ENCODE measurements around the gene KCTD3.

The KCTD3 gene

DNA sequence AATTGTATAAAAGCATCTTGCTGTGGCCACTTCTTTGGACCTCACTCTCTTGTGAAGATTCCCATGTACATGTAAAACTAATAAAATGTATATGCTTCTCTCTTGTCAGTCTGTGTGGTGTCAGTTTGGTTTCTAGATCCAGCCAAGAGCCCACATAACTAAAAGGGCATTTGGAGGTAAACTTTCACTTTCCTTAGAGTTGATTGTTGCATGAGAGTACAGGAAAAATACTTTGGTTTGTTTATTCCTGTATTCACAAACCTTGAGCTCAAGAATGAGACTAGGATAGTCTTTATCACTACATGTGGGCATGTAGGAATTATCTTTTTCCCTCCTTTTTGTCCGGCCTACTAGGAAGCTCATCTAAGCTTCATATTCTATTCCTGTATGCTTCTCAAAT lies 50.9 kb downstream of the KCTD3 start:
- TF ChIP-seq, protein P1, sequence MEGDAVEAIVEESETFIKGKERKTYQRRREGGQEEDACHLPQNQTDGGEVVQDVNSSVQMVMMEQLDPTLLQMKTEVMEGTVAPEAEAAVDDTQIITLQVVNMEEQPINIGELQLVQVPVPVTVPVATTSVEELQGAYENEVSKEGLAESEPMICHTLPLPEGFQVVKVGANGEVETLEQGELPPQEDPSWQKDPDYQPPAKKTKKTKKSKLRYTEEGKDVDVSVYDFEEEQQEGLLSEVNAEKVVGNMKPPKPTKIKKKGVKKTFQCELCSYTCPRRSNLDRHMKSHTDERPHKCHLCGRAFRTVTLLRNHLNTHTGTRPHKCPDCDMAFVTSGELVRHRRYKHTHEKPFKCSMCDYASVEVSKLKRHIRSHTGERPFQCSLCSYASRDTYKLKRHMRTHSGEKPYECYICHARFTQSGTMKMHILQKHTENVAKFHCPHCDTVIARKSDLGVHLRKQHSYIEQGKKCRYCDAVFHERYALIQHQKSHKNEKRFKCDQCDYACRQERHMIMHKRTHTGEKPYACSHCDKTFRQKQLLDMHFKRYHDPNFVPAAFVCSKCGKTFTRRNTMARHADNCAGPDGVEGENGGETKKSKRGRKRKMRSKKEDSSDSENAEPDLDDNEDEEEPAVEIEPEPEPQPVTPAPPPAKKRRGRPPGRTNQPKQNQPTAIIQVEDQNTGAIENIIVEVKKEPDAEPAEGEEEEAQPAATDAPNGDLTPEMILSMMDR (conservative IDR thresholded peaks at IDR 0.05) = no peak
- no peak for TF ChIP-seq ZFX (IDR thresholded peaks at IDR 0.05)
- H3K27ac ChIP-seq = no peak overlapping the region

DNA sequence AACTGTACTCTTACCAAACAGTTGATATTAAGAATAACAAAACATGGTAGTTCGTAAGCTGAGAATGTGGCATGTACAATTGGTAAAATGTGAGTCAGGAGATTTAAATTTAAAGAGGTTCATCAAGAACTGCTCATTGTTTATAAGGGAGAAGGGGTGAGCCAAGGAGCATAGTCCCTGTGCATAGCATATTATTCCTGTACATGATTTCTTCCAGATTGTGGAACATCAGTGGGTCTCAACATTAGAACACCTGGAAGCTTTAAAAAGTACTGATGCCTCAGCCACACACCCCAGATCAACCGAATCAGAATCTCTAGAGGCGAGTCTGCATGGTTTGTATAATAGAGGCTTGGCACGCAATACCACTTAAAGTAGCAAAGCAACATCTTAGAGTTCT lies 56.1 kb downstream of the KCTD3 start:
- no peak overlapping the region for H3K27ac ChIP-seq
- TF ChIP-seq, protein P1 (conservative IDR thresholded peaks at IDR 0.05) = no peak
- no peak for TF ChIP-seq ZFX (IDR thresholded peaks at IDR 0.05)

DNA sequence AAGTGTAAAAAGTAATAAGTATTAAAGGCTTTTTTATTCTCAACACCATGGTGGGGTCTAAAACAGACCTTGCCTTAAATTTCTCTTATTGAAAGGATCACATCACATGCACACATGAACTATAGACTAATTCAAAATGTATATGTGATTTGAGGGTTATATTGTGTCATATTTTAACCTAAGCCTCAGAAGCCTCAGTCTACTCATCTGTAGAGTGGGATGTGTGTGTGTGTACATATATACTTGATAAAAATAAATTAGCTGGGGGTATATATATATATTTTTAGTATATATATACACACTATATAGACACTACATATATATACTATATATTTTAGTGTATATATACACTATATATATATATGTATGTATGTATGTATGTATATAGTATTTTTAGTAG lies 58.8 kb downstream of the KCTD3 start:
- H3K27ac ChIP-seq = no peak overlapping the region
- TF ChIP-seq, protein P1 (conservative IDR thresholded peaks at IDR 0.05) = no peak
- no peak for TF ChIP-seq ZFX (IDR thresholded peaks at IDR 0.05)

DNA sequence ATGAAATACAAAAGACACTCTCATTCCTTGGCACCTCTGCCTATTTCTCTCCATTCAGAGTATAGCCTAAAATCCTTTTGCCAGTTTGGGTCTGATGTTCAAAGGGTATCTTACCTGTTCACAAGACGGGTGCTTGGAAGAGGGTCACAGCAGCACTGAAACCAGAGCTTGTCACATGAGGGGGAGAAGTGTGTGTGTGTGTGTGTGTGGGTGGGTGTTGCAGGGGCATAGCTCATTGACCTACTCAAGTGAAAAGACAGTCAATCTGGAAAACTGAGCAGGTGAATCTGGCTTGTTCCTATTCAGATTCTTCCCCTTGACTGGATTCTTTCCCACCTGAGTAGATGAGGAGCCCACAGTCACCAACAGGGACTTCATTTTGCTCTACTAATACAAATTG lies 63.9 kb downstream of the KCTD3 start:
- TF ChIP-seq, protein P1 (conservative IDR thresholded peaks at IDR 0.05) = no peak
- TF ChIP-seq ZFX (IDR thresholded peaks at IDR 0.05) = no peak
- H3K27ac ChIP-seq = no peak overlapping the region

DNA sequence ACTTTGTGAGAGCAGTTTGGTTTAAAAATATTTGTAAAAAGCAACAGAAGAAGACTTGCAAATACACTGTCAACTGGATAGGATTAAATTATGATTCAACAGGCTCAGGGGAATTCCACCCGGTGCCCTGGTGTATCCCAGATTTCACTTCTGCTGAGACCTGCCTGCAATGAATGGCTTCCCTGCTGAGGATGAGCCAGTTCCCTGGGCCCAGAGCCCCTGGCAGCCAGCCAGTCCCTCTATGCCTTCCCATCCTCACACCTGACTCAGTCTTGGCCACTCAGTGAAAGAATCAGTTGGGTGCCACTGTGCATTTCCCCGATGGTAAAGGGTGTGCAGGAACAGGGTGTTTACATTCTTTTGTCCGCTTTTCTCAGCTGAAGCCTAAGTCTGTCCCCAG lies 64.4 kb downstream of the KCTD3 start:
- H3K27ac ChIP-seq = no peak overlapping the region
- TF ChIP-seq, protein P1 (conservative IDR thresholded peaks at IDR 0.05) = no peak
- no peak for TF ChIP-seq ZFX (IDR thresholded peaks at IDR 0.05)

DNA sequence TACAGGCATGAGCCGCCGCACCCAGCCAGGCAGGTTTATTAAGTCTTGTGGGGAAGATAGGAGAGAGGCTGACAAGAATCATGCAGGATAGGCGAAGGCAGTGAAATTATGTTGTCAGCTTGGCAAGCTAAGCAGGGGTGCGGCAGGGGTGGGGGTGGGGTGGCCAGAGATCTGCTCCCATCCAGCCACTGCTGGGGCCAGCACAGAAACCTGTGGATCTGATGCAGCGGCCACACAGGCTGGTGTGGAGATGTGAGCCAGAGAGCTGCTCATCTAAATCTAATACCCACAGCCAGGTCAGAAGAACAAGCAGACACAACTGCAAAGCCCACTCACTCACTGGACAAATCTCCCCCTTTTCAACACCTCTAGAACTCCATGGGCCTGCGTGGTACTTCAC lies 68.7 kb downstream of the KCTD3 start:
- peak overlapping the region; percentile 51 for H3K27ac ChIP-seq
- no peak for TF ChIP-seq ZFX (IDR thresholded peaks at IDR 0.05)
- TF ChIP-seq, protein P1 (conservative IDR thresholded peaks at IDR 0.05) = no peak

- TF ChIP-seq, protein P1 (conservative IDR thresholded peaks at IDR 0.05) = no peak
- TF ChIP-seq ZFX (IDR thresholded peaks at IDR 0.05) = no peak
- peak overlapping the region; percentile 51 for H3K27ac ChIP-seq
Observed at GRCh38 chr1:215636258-215636965, 69.3 kb downstream of the KCTD3 start.

Measured in C4-2B (cell line).